NCI-H460 (cell line): ENCODE results near the gene NDUFB2. TPM values are rescaled to one million over a fixed set of nuclear protein-coding genes. Genes with fewer than 3 reads are reported as not detected.
"Not testable (repeated sequence)": the region's sequence is repeated elsewhere in the genome, so short reads cannot be mapped to it uniquely, and the experiment has no call there.

ENCODE experiments used
- DNase-seq: peaks from one replicate; pipeline ENCODE4 v3.0.0-alpha.2; 2016; ENCODE audit warnings: low read depth; ENCODE audit errors: extremely low read depth
- total RNA-seq: library from RNA; depleted of rRNA; stranded (reverse); fragments of >200 nt; shearing (Covaris generic); gene quantifications from 2 replicates; pipeline ENCODE4 v1.2.3, GENCODE V29; 2014

NDUFB2 gene
- total RNA-seq, 1 experiment from 2014 or later, result 115 TPM

DNA sequence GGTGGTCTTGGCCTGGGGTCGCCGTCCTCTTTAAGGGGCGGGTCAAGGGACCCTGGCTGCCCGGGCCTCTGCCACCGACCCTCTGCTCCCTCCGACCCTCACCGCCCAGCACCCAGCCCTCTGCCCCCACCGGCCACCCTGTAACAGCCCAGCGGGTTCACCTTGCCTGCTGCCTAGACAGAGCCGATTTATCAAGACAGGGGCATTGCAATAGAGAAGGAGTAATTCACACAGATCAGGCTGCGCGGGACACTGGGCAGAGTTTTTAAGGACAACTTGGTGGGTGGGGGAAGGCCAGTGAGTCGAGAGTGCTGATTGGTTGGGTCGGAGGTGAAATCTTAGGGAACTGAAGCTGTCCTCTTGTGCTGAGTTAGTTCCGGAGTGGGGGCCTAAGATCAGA is 24.5 kb upstream of the NDUFB2 start:
- no peak for DNase-seq

DNA sequence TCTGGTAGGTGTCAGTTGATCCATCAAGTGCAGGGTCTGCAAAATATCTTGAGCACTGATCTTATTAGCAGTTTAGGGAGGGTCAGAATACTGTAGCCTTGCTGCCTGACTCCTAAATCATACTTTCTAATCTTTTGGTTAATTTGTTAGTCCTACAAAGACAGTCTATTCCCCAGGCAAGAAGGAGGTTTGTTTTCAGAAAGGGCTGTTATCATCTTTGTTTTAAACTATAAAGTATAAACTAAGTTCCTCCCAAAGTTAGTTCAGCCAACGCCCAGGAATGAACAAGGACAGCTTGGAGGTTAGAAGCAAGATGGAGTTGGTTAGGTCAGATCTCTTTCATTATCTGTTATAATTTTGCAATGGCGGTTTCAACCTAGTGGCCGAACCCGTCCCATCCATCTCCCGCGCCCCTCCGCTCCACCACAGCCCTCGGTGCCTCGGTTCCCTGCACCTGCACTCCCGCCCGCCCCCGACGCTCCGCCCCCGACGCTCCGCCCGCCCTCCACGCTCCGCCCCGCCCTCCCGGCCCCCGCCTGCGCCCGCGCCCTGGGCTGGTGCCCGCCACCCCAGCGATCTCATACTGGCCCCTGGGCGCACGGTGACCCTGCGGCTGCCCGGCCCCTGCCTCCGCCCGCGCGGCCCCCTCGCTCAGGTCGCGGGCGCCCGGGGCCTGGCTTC is 24.0 kb upstream of the NDUFB2 start, which contains the start of gene ADCK2:
Gene ADCK2 (plus strand): TSS at position 564 of the 681 bp plus-strand sequence. CDS start 386 bp downstream, outside the sequence.
- DNase-seq, result peak; percentile 20

DNA sequence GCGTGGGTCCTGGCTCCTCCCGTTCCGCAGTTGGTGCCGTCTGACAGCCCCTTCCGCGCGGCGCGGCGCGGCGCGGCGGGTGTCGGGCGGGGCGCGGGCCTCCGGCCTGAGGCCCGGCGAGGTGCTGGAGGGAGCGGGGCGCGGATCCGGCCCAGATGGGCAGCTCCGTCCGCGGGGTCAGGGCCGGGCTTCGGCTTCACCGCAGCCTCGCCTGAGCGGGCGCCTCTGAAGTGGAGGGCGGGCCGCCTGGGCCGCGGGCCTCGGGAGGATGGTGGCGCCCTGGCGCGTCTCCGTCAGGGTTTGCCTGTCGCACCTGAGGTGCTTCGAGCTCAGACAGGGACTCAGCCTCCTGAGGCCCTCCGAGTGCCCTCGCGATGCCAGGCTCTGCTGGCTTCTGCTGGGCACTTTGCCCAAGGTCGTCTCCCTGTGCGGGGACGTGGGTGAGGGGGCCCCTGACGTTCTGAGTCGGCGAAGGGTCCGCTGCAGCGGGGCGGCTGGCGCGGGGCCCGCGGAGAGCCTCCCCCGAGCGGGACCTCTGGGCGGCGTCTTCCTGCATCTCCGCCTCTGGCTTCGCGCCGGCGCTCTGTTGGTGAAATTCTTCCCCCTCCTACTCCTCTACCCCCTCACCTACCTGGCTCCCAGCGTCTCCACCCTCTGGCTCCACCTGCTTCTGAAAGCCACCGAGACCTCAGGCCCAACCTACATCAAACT is 23.3 kb upstream of the NDUFB2 start:
- no peak for DNase-seq

DNA sequence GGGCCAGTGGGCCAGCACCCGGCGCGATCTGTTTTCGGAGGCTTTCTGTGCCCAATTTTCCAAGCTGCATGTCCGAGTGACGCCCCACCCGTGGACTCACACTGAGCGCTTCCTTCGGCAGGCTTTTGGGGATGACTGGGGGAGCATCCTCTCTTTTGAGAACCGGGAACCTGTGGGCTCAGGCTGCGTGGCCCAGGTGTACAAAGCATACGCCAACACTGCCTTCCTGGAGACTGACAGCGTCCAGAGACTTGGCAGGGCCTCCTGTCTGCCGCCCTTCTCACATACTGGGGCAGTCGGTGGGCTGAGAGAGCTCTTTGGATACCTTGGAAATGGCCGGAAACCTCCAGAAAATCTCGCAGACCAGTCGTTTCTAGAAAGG is 22.7 kb upstream of the NDUFB2 start:
- DNase-seq, result no peak

DNA sequence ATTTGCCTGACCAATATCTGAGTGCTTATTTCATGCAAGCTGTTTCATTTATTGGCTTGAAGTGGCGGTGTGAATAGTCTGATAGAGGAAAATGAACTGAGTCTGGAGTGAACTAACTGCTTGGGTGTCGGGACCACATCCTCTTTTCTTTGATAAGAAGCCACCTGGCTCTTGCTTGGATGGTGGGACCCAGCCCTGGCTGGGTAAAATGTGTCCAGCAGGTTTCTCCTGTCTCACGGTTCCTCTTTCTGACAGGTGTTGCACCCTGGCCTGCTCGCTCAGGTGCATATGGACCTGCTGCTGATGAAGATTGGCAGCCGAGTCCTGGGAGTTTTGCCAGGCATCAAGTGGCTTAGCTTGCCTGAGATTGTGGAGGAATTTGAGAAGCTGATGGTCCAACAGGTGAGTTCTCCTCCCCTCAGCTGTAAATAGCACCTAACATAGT is 22.1 kb upstream of the NDUFB2 start:
- DNase-seq, result no peak

GRCh38 chr7:140674899-140675701 is 21.4 kb upstream of the NDUFB2 start:
- no peak for DNase-seq

DNA sequence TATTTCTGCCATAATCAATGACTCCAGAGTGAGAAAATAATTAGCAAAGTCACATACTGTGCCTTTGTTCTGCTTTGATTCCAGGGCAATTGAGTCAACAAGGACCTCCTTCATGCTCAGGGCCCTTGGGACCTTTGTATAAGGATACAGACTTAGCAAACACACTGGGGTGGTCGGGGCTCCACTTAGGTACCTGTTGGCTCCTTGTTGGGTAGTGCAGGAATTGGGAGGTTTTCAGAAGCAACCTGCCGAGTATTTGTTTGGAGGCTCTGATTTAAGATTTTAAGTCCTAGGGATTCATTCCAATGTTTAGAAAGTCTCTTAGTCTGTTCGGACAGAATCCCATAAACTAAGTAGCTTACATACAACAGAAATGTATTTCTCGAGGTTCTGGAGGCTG is 20.8 kb upstream of the NDUFB2 start:
- no peak for DNase-seq

- DNase-seq, result no peak
These were observed 20.2 kb upstream of the NDUFB2 start for GRCh38 chr7:140676306-140676705.

- DNase-seq, result not testable (repeated sequence)
These were observed 19.6 kb upstream of the NDUFB2 start for GRCh38 chr7:140676956-140677355.

DNA sequence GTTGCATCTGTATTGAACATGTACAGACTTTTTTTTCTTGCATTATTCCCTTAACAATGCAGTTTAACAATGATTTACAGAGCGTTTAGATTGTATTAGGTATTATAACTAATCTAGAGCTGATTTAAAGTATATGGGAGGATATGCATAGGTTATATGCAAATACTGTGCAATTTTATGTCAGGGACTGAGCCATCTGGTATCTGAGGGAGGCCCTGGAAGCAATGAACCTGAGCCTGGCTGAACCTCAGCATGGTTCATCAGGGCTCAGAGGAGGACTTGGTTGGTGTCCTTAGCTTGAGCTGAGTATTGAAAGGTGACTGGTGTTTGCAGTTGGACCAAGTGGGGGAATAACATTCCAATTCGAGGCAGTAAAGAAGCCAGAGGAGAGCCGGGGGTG is 19.0 kb upstream of the NDUFB2 start:
- no peak for DNase-seq

DNA sequence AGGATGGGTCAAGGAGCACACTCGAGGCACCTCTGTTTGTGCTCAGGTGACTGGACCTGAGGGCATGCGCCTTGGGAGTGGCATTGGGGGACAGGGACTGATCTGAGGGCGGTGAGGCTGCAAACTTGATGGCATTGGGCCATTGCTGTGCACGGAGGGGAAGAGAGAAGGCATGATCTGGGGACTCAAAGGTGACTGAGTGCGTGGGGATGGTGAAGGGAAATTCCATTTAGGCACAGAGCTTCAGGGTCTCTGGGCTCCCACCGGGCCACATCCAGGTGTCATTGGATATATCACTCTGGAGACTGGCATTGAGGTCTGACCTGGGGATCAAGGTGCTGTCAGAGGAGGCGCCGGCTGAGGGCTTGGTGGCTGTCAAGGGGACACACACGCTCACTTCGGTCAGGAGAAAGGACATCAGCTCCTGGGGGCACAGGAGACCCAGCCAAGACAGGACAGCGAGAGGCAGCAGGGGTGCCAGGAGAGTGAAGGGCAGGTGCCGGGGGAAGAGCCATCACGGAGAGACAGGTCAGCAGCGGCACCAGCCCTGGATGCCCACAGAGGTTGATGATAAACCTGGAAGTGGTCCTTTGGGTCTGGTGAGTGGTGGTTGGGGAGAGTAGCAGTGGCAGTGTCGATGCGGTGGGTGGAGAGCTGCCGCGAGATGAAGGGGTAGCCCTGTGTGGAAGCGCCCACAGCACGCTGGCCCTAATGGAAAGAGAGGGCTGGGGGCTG is 18.3 kb upstream of the NDUFB2 start:
- DNase-seq, result no peak

GRCh38 chr7:140678816-140679130 is 17.7 kb upstream of the NDUFB2 start:
- DNase-seq, result no peak

- no peak for DNase-seq
These were observed 17.3 kb upstream of the NDUFB2 start for GRCh38 chr7:140679186-140679585.

GRCh38 chr7:140680886-140681285 is 15.6 kb upstream of the NDUFB2 start:
- no peak for DNase-seq

DNA sequence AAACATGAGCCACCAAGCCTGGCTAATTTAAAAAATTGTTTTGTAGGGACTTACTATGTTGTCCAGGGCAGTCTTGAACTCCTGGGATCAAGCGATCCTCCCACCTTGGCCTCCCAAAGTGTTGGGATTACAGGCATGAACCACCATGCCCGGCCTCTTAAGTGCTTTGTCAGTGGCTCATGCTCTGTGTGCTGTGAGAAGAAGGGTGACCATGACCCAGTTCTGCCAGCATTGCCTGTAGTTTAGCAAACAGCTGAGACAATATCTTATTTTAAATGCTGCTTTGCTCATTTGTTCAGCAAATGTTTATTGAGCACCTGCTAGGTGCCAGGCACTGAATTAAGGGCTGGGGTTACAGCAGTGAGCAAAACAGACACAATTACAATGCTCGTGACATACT is 14.7 kb upstream of the NDUFB2 start:
- DNase-seq, result no peak

GRCh38 chr7:140683657-140684056 is 12.9 kb upstream of the NDUFB2 start:
- DNase-seq, result no peak

DNA sequence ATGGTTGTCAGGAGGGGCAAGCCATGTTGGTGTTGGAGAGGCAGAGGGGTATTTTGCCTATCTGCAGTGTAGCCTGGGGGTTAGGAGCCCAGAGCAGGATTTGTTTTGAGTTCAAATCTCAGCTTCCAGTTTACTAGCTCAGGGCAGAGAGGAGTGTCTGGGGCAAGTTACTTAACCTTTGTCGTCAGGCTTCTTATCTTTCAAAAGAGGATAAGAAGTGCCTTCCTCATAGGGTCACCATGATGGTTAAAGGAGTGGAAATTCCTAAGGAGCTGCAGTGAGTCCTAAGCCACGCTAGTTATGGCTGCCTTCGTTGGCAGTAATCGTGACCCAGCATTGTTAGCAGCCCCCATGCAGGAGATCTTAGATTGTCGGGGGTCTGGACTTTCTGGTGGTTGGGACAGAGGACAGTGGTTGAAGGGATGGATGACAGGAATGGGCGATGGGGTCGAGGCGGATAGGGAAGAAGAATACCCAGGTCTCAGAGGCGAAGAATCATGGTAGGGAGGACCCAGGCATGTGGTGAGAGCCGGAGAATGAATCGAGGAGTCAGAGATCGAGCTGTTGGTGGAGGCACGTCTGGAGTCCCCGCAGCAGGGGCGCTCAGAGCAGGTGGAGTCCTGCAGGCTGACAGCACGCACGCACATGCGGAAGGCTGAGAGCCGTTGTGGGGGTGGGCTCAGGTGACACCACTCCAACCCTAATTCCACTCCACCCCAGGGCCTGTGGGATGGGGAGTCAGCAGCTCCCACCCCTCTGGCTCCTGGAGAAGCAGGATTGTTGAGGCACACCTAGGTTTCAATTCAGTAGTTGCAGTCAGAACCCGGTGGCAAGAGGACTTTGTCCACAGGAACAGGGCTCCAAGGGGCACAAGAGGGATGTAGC is 12.2 kb upstream of the NDUFB2 start:
- DNase-seq, result no peak

- DNase-seq, result no peak
These were observed 11.0 kb upstream of the NDUFB2 start for GRCh38 chr7:140685407-140686087.

DNA sequence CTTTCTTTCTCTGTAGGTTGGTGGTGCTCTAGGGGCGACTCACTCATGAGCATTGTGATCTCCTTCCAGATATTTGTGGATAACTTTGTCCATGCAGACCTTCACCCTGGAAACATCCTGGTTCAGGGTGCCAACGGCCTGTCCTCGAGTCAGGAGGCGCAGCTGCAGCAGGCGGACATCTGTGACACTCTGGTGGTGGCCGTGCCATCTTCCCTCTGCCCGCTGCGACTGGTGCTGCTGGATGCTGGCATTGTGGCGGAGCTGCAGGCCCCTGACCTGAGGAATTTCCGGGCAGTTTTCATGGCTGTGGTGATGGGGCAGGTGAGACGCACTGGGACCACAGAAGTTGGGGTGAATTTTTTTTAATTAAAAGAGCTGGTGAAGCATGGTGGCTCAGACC is 9.6 kb upstream of the NDUFB2 start:
- no peak for DNase-seq
